Measurements from ENCODE around the gene MED26.
A peak's percentile ranks its signal among the peaks of the same experiment; 100 is the strongest.

MED26 gene

GRCh38 chr19:16590876-16591802 lies 36.9 kb downstream of the MED26 start:
- H3K9me3 Mint-ChIP-seq: no peaks in the 10 kb centered on the region
- no peak overlapping the region for H3K27ac Mint-ChIP-seq
- no peak for DNase-seq
- no peak for ATAC-seq
- peaks cover 97% of the 10 kb centered on the region for H3K4me1 Mint-ChIP-seq
- H3K27me3 Mint-ChIP-seq: no peaks in the 10 kb centered on the region
- no peak overlapping the region for H3K4me3 Mint-ChIP-seq

GRCh38 chr19:16589917-16590316 lies 38.1 kb downstream of the MED26 start:
- DNase-seq: no peak
- H3K4me1 Mint-ChIP-seq: peaks cover 97% of the 10 kb centered on the region
- H3K4me3 Mint-ChIP-seq: no peak overlapping the region
- no peak for ATAC-seq
- H3K27me3 Mint-ChIP-seq: no peaks in the 10 kb centered on the region
- peak overlapping the region in 1 of 2 donors; percentile 59 for H3K27ac Mint-ChIP-seq
- no peaks in the 10 kb centered on the region for H3K9me3 Mint-ChIP-seq

- Mint-ChIP-seq H3K27ac (peak overlapping the region; percentile 55 to 81), H3K27me3 (no peaks in the 10 kb centered on the region), H3K9me3 (no peaks in the 10 kb centered on the region), H3K4me1 (peaks cover 97% of the 10 kb centered on the region), H3K4me3 (peak overlapping the region; percentile 89 to 91)
- no peak for DNase-seq
- ATAC-seq: no peak
These were observed 39.0 kb downstream of the MED26 start for GRCh38 chr19:16588824-16589577.

GRCh38 chr19:16587833-16588823 lies 39.9 kb downstream of the MED26 start:
- ATAC-seq: peak; percentile 79
- H3K9me3 Mint-ChIP-seq: no peaks in the 10 kb centered on the region
- no peaks in the 10 kb centered on the region for H3K27me3 Mint-ChIP-seq
- peak; percentile 68 to 77 for DNase-seq
- H3K4me1 Mint-ChIP-seq: peaks cover 97% of the 10 kb centered on the region
- peak overlapping the region; percentile 89 to 91 for H3K4me3 Mint-ChIP-seq
- peak overlapping the region; percentile 81 to 91 for H3K27ac Mint-ChIP-seq

- ATAC-seq (peak; percentile 53), DNase-seq (peak; percentile 52 to 66)
- peak overlapping the region; percentile 72 to 87 for H3K27ac Mint-ChIP-seq
- peak overlapping the region; percentile 89 to 91 for H3K4me3 Mint-ChIP-seq
- H3K27me3 Mint-ChIP-seq: no peaks in the 10 kb centered on the region
- peaks cover 97% of the 10 kb centered on the region for H3K4me1 Mint-ChIP-seq
- no peaks in the 10 kb centered on the region for H3K9me3 Mint-ChIP-seq
These were observed 40.8 kb downstream of the MED26 start for GRCh38 chr19:16586991-16587832.

- Mint-ChIP-seq H3K4me1 (peaks cover 96% of the 10 kb centered on the region), H3K27ac (peak overlapping the region in 1 of 2 donors; percentile 59), H3K9me3 (no peaks in the 10 kb centered on the region), H3K4me3 (peak overlapping the region; percentile 89 to 91), H3K27me3 (no peaks in the 10 kb centered on the region)
- DNase-seq (no peak), ATAC-seq (no peak)
These were observed 41.5 kb downstream of the MED26 start for GRCh38 chr19:16586477-16586871.

GRCh38 chr19:16585808-16586476 lies 42.1 kb downstream of the MED26 start:
- peak overlapping the region; percentile 89 to 91 for H3K4me3 Mint-ChIP-seq
- no peaks in the 10 kb centered on the region for H3K9me3 Mint-ChIP-seq
- H3K27me3 Mint-ChIP-seq: no peaks in the 10 kb centered on the region
- H3K27ac Mint-ChIP-seq: peak overlapping the region; percentile 89 to 93
- peaks cover 96% of the 10 kb centered on the region for H3K4me1 Mint-ChIP-seq
- DNase-seq (peak; percentile 33 to 59), ATAC-seq (peak; percentile 35)

GRCh38 chr19:16585094-16585801 lies 42.8 kb downstream of the MED26 start:
- Mint-ChIP-seq H3K9me3 (no peaks in the 10 kb centered on the region), H3K27ac (peak overlapping the region; percentile 89 to 93), H3K27me3 (no peaks in the 10 kb centered on the region), H3K4me1 (peaks cover 98% of the 10 kb centered on the region), H3K4me3 (peak overlapping the region; percentile 89 to 91)
- DNase-seq: no peak
- ATAC-seq: no peak

- Mint-ChIP-seq H3K27ac (peak overlapping the region; percentile 78 to 89), H3K27me3 (no peaks in the 10 kb centered on the region), H3K4me3 (peak overlapping the region; percentile 89 to 91), H3K4me1 (peaks cover 98% of the 10 kb centered on the region), H3K9me3 (no peaks in the 10 kb centered on the region)
- ATAC-seq (peak; percentile 83), DNase-seq (peak; percentile 74 to 89)
These were observed 43.5 kb downstream of the MED26 start for GRCh38 chr19:16584248-16585093.

GRCh38 chr19:16582486-16583261 lies 45.3 kb downstream of the MED26 start:
- Mint-ChIP-seq H3K4me1 (peaks cover 92% of the 10 kb centered on the region), H3K4me3 (peak overlapping the region in 1 of 2 donors; percentile 18)

GRCh38 chr19:16581971-16582343 lies 46.0 kb downstream of the MED26 start:
- Mint-ChIP-seq H3K4me3 (no peak overlapping the region), H3K27ac (peak overlapping the region in 1 of 2 donors; percentile 37), H3K27me3 (no peaks in the 10 kb centered on the region), H3K9me3 (no peaks in the 10 kb centered on the region), H3K4me1 (peaks cover 85% of the 10 kb centered on the region)
- DNase-seq (no peak), ATAC-seq (no peak)

More at GRCh38 chr19:16582486-16583261, 45.3 kb downstream of the MED26 start:
- no peaks in the 10 kb centered on the region for H3K9me3 Mint-ChIP-seq
- H3K27me3 Mint-ChIP-seq: no peaks in the 10 kb centered on the region
- DNase-seq (no peak), ATAC-seq (no peak)
- H3K27ac Mint-ChIP-seq: peak overlapping the region; percentile 19 to 90
